H1 (cell line): ENCODE data around the gene CIT. TPM values are rescaled to one million over a fixed set of nuclear protein-coding genes. Genes with fewer than 3 reads are reported as not detected.

Experiments
- USF2 ChIP-seq: IDR thresholded peaks from 2 replicates; pipeline ENCODE4 v1.6.1; 2011; ENCODE audit warnings: low read length, improper control_type of control experiment
- polyA plus RNA-seq, 7 experiments: library from polyadenylated mRNA; depleted of rRNA in 3 of 7; stranded (reverse) in 5 of 7; unstranded in 2 of 7; fragments of >200 nt in 5 of 7; fragments of 200-250 nt in 2 of 7; gene quantifications; 1 replicate in 5 of 7; 2 replicates in 1 of 7; 4 replicates in 1 of 7; pipeline versions ENCODE4 v1.2.1 to v1.2.3, GENCODE V29; 2011 to 2013; ENCODE audit warnings: missing spikeins in 2 of 7, mixed read lengths in 2 of 7
- total RNA-seq: library from RNA; stranded (reverse); fragmentation: NEBNext Ultra II Directional; extraction: Animal tissue kit (Norgen Biotek cat#: 25700); gene quantifications from 2 replicates; pipeline ENCODE4 v1.2.1, GENCODE V29; 2021

CIT gene
- total and polyA plus RNA-seq, 2 of the 8 experiments (the other 6 are each of a cell fraction or from before 2014, with no cell fraction given), result 17.1 to 60.9 TPM

GRCh38 chr12:119836781-119837180 lies 40.3 kb downstream of the CIT start (continued):
- TF ChIP-seq USF2, result no peak
